Lower leg skin (tissue), 4 donors: ENCODE results near the gene RPL29. TPM values are rescaled to one million over a fixed set of nuclear protein-coding genes. Genes with fewer than 3 reads are reported as not detected.

Experiments
- DNase-seq, 2 donors: peaks; one replicate each; pipeline ENCODE4 v3.0.0-alpha.2; 2019; ENCODE audit warnings: low spot score in 2 of 2
- H3K4me3 ChIP-seq: fragments of 200-600 bp; sonication (generic); 2 replicates; pipeline ENCODE4 v1.5.1; 2017; ENCODE audit warnings: mild to moderate bottlenecking, low read depth; ENCODE audit not compliant: poor library complexity, severe bottlenecking
- POLR2A ChIP-seq, 2 donors: fragments of 450-650 bp; IDR thresholded peaks; one replicate each; pipeline ENCODE4 v1.6.1; 2016 to 2017; ENCODE audit warnings: antibody characterized with exemption in 2 of 2, mild to moderate bottlenecking in 1 of 2, moderate library complexity in 1 of 2
- WGBS, 2 donors: methylation state at CpG; one replicate each; pipeline ENCODE4 v1.1.5; 2018; 5-methylcytosine and 5-hydroxymethylcytosine counted together
- intact Hi-C: fragments of 100-400 bp; cut with DNase I; formaldehyde crosslinking; loops from one replicate; pipeline ENCODE4 v1.15.0; 2023; ENCODE audit warnings: low total_unique reads
- total RNA-seq, 4 donors: library from RNA; depleted of rRNA; stranded (reverse); fragments of >200 nt; gene quantifications; one replicate each; pipeline ENCODE4 v1.1.0, GENCODE V29; 2016
- TF ChIP-seq, protein P1 (sequence below), 3 donors: fragments of 450-650 bp; IDR thresholded peaks; one replicate each; pipeline ENCODE4 v1.5.1; 2016; ENCODE audit warnings: antibody characterized with exemption in 3 of 3, mild to moderate bottlenecking in 3 of 3, moderate library complexity in 2 of 3

Gene RPL29
- total RNA-seq, 4 donors from 2014 or later = 1,729 to 2,645 (median 2,120) TPM

DNA sequence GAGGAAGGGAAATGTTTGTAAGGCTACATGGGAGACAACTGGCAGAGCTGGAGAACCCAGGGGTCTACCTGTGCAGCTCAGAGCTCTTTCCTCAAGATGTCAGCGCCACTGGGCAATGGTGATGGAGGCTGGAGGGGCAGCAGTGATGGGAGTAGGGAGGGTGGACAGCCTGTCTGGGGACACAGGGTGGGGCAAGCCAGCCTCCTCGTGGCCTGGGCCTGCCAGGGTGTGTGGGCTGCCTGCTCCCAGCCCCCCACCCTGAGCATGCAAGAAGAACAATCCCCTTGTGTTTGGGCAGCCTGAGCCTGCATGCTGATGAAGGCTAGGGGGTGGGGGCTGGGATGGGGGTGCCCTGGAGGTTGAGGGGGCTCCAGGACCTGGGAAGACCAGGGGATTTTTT is 29.7 kb downstream of the RPL29 start:
- no peak overlapping the region for H3K4me3 ChIP-seq
- TF ChIP-seq, protein P1, sequence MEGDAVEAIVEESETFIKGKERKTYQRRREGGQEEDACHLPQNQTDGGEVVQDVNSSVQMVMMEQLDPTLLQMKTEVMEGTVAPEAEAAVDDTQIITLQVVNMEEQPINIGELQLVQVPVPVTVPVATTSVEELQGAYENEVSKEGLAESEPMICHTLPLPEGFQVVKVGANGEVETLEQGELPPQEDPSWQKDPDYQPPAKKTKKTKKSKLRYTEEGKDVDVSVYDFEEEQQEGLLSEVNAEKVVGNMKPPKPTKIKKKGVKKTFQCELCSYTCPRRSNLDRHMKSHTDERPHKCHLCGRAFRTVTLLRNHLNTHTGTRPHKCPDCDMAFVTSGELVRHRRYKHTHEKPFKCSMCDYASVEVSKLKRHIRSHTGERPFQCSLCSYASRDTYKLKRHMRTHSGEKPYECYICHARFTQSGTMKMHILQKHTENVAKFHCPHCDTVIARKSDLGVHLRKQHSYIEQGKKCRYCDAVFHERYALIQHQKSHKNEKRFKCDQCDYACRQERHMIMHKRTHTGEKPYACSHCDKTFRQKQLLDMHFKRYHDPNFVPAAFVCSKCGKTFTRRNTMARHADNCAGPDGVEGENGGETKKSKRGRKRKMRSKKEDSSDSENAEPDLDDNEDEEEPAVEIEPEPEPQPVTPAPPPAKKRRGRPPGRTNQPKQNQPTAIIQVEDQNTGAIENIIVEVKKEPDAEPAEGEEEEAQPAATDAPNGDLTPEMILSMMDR (IDR thresholded peaks at IDR 0.05) = no peak
- no peak for TF ChIP-seq POLR2A (IDR thresholded peaks at IDR 0.05)
- intact Hi-C loops = no loop called here
- WGBS, 2 donors = 74 to 80% methylated on average over 2 of the region's 2 CpGs
- DNase-seq = no peak

DNA sequence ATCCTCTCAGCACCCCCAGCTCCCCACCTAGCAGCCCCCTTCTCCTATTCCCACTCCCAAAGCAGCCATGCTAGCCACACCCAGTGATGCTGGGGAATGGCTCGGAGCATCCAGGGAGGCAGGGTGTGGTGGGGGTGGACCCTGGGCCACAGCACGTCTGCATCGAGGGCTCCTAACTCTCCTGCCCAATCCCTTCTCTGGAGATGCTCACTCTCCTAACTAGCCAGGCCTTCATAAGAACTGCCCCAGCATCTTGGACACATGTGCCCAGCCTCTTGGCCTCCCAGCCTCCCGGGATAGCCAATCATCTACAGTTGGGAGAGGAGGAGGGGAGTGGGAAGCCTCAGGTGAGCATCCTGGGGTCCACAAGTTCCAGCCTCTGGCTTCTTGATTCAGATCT is 31.2 kb downstream of the RPL29 start:
- TF ChIP-seq, protein P1 (IDR thresholded peaks at IDR 0.05) = no peak
- TF ChIP-seq POLR2A (IDR thresholded peaks at IDR 0.05) = no peak
- no peak for DNase-seq
- no peak overlapping the region for H3K4me3 ChIP-seq
- WGBS, 2 donors = 50 to 86% methylated on average over 2 to 3 of the region's 4 CpGs
- intact Hi-C loops = no loop called here

DNA sequence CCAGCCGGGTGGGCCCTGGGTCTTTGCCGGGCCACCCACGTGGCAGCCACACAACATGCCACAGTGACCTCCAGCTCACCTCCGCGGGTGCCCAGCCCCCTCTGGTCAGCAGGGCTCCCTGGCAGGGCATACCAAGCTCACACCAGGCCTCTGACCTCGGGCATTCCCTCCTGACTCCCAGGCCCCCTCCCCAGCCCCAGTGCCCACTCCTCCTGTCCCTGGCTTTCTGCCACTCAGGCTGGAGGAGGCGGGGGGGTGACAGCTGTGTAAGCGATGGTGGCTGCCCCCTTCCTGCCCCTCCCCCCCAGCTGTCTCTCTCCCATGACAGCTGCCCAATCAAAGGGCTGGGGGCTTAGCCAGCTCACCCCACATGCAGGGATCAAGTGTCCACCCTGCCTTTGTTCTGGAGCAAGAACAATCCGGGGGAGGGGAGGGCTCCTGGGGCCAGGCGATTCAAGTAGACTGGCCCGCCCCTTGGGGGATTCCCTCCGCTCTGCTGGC is 31.7 kb downstream of the RPL29 start:
- no peak overlapping the region for H3K4me3 ChIP-seq
- intact Hi-C loops = no loop called here
- no peak for DNase-seq
- 76 to 88% methylated on average over 4 to 11 of the region's 12 CpGs for WGBS, 2 donors
- no peak for TF ChIP-seq POLR2A (IDR thresholded peaks at IDR 0.05)
- TF ChIP-seq, protein P1 (IDR thresholded peaks at IDR 0.05) = no peak

DNA sequence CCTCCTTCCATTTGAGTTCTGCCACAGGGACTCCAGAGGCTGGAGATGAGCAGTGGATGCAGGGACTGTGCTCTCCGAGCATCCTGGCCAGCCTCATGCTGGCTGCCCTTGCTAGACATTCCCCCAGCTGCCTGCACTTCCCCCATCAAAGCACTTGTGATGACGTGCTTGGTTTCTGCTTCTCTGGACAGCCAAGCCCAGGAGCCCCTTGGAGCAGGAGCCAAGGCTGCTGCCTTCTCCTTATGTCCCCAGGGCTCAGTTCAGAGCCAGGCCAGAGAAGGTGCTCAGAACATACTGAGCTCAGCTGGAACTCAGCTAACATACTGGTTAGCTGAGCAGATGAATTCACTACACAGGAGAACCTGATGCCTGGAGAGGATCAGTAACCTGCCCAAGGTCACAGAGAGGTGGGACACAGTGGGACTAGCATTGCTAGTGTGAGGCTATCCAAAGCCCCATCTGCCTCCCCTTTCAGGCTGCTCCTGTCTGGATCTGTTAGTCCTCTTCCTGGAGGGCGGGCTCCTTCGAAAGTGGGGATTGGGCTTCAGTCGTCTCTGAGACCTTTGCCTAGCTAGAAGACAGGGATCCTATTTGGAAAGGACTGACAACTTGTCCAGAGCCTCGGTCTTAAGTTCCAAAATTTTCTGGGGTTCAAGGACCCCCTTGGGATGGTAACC is 32.7 kb downstream of the RPL29 start:
- WGBS, 2 donors = 84 to 85% methylated on average over 6 of the region's 6 CpGs
- intact Hi-C loops = no loop called here
- H3K4me3 ChIP-seq = no peak overlapping the region
- TF ChIP-seq POLR2A (IDR thresholded peaks at IDR 0.05) = no peak
- TF ChIP-seq, protein P1 (IDR thresholded peaks at IDR 0.05) = no peak
- DNase-seq = no peak

DNA sequence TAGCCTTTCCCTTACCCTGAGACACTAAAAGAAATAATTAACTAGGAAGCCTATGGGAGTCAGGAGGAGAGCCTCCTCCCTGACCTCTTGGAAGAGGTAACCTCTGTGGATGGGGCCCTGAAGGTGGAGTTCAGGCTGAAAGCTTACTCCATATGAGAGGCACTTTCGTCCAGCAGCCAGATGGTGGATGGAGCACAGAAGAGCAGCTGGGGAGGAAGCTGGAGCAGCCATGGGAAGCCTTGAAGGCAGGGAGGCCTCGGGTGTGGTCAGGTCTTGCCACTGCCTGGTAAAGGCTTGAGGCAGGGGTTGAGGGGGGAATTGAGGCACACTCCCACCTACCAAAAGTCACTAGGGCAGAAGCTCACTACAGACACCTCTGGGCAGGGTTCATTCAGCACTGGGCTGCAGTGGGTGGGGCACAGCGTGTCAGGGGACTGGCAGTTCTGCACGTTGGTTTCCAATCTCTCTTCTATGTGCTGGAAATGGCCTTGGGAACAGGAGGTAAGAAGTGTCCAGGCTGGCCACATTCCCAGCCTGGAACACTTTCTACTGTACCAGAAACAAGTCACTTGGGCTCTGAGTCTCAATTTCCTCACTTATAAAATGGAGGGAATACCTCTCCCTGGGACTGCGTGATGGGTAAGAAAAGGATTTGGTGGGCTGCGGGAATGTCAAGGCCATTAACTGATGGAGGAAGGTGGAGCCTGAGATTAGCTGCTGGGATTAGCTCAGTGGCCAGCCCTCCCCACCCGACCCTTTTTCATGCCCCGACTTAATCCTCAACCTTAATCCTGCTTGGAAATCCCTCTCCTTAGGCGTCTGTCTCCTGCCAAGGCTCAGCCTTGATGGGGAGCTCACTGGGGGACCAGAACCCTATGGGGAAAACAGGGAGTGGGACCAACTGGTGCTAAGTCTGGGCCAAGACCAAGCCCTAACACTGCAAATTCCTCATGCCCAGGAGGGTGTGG is 33.8 kb downstream of the RPL29 start:
- no peak for DNase-seq
- intact Hi-C loops = no loop called here
- WGBS, 2 donors = 63 to 65% methylated on average over 9 of the region's 9 CpGs
- TF ChIP-seq, protein P1 (IDR thresholded peaks at IDR 0.05) = no peak
- TF ChIP-seq POLR2A (IDR thresholded peaks at IDR 0.05) = no peak
- H3K4me3 ChIP-seq = no peak overlapping the region
